GM12891 (cell line): ENCODE results near the gene NMRAL1.
A peak's percentile ranks its signal among the peaks of the same experiment; 100 is the strongest.

ENCODE experiments used
- DNase-seq: peaks from one replicate; pipeline ENCODE4 v3.0.0; 2011; ENCODE audit warnings: low spot score; ENCODE audit not compliant: insufficient read length
- FAIRE-seq: peaks from 2 replicates; lab custom pipeline; 2011; peaks lifted over from hg19 to GRCh38; lab: Jason Lieb, UNC
- PAX5 ChIP-seq: IDR thresholded peaks from 2 replicates; pipeline ENCODE4 v1.6.1; 2011; ENCODE audit warnings: low read length, moderate library complexity, mild to moderate bottlenecking; ENCODE audit not compliant: insufficient read depth, severe bottlenecking
- POLR2A ChIP-seq: IDR thresholded peaks from 2 replicates; pipeline ENCODE4 v1.6.1; 2011; ENCODE audit warnings: low read depth, low read length, control low read depth
- POLR2AphosphoS5 ChIP-seq: IDR thresholded peaks from 2 replicates; pipeline ENCODE4 v1.6.1; 2011; ENCODE audit warnings: low read depth, low read length, control low read depth
- POU2F2 ChIP-seq: IDR thresholded peaks from 2 replicates; pipeline ENCODE4 v1.6.1; 2011; ENCODE audit warnings: low read depth, mild to moderate bottlenecking, control low read depth, low read length, moderate library complexity
- SPI1 ChIP-seq: IDR thresholded peaks from 2 replicates; pipeline ENCODE4 v1.6.1; 2011; ENCODE audit warnings: low read depth, low read length, control low read depth
- TAF1 ChIP-seq: IDR thresholded peaks from 2 replicates; pipeline ENCODE4 v1.6.1; 2011; ENCODE audit warnings: low read depth, low read length, control low read depth

NMRAL1 gene

DNA sequence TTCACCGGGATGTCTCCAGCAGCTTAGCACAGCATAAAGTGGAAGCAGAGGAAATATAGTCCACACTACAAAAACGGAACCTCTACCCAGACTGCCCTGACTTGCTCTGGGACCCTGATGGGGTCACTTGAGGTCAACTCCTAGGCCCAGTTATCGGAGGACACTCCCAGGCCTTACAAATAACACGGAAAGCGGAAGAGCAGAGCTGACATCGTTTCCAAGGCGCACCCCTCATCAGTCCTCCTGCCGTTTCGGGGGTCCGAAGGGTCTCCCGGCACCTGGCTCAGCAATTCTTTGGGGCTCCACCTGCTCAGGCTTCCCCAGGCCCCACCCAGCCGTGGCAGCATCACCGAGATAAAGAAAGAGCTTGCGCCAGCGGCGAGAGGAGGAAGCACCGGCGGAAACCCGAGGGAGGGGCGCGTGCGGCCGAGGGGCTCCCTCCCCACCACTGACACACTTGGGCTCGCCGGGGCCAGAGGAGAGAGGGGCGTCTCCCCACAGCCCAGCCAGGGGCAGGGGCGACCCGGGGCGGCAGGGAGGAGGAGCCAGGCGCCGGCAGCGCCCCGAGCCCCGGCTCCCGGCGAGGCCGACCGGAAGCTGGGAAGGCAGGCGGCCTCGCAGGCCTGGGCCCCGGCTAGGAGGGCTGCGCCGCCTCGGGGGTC lies 58.8 kb downstream of the NMRAL1 start:
- TF ChIP-seq POLR2AphosphoS5 = no peak; the same call in 1 of the 2 replicates
- TF ChIP-seq PAX5 = no peak
- TF ChIP-seq POU2F2 = no peak
- TF ChIP-seq POLR2A = no peak
- TF ChIP-seq TAF1 = no peak
- TF ChIP-seq SPI1 = no peak
- no peak for DNase-seq
- FAIRE-seq = peak; percentile 20

DNA sequence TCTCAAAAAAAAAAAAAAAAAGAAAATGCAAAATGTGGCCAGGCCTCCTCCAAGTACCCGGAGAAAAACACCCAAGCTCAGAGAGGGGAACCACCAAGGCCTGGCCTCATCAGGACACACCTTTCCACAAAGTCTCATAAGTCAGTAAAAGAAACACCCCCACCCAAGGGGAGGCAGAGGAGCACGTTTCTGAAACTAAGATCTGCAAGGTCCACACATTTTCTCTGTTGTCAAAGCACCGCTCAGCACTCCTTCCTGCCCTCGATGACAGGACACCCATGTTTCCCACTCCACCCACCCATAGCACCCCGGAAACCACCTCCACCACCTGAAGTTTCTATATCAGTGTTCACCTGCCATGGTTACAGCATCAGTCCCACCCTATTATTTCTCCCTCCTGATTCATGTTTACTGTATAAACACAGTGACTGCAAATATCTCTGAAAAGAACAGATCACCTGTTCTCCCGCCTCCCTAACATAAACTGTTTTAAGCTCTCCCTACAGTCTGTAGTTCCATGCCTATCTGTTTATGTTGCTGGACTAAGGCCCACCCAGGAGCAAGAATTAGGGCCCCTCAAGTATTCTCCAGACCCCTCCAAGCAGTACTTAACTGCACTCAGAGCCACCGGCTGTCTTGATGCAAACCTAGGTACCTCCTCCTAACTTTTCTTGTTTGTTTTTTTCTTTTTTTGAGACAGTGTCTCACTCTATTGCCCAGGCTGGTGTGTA lies 60.1 kb downstream of the NMRAL1 start:
- FAIRE-seq = peak; percentile 93
- peak; percentile 89 for DNase-seq
- no peak for TF ChIP-seq TAF1
- peak; percentile 36; the same call in 1 of the 2 replicates for TF ChIP-seq POU2F2
- TF ChIP-seq PAX5 = peak; percentile 7
- no peak for TF ChIP-seq SPI1
- 0 out of 2 replicates have a peak, but pooled peaks have one; percentile 23 for TF ChIP-seq POLR2A
- 0 out of 2 replicates have a peak, but pooled peaks have one; percentile 19 for TF ChIP-seq POLR2AphosphoS5

DNA sequence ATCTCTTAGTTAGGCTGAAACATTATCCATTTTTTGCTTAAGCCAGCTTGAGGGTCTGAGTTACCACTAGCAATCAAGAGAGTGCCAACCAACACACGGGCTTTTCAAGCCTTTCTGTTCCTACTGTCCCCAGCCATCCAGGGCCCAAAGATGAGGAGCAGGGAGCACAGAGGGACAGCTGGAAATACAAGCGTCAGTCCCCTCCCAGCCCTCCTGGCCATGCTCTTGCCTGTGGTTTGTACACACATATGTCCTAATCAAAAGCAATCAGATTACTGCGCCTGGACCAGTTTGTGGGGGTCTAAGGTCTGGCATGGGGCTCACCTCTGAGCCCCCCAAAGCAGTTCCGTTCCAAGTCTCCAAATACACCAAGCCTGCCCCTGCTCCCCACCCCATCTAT lies 61.6 kb downstream of the NMRAL1 start:
- DNase-seq = no peak
- FAIRE-seq = no peak
- TF ChIP-seq TAF1 = no peak
- no peak for TF ChIP-seq SPI1
- no peak for TF ChIP-seq POLR2AphosphoS5
- TF ChIP-seq POLR2A = no peak
- no peak for TF ChIP-seq PAX5
- no peak for TF ChIP-seq POU2F2

DNA sequence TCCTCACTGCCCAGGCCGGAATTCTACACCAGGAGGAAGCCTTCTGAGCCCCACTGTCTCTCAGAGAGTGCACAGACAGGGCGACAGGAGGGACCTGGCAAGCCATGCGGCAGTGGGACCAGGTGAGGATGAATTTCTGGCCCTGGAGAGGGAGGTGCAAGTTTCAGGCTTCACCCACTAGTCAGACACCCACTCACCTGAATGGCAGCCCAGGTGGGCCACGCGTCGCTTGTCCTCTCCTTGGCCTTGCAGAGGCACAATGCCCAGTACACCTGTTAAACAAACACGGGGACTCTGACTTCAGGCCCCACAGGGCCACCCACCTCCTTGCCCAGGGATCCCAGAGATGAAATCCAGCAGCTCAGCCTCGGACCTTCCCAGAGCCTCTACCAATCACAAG lies 62.3 kb downstream of the NMRAL1 start:
- FAIRE-seq = no peak
- TF ChIP-seq SPI1 = no peak
- no peak for TF ChIP-seq POLR2AphosphoS5
- TF ChIP-seq PAX5 = no peak
- no peak for TF ChIP-seq POU2F2
- no peak for TF ChIP-seq TAF1
- TF ChIP-seq POLR2A = no peak
- no peak for DNase-seq
